Loucy (cell line): Measurements from ENCODE around the gene PPIG.

Source experiments
- H2AFZ ChIP-seq: fragments of 200-600 bp; sonication (generic); 2 replicates; pipeline ENCODE4 v1.6.0; 2016; ENCODE audit warnings: antibody characterized with exemption, mild to moderate bottlenecking, low read length, moderate library complexity
- H3F3A ChIP-seq: fragments of 200-600 bp; 2 replicates; pipeline ENCODE4 v1.6.0; 2016; ENCODE audit warnings: antibody characterized with exemption, low read depth, mild to moderate bottlenecking
- H3K27me3 ChIP-seq: fragments of 200-600 bp; sonication (generic); 2 replicates; pipeline ENCODE4 v1.6.1; 2014; ENCODE audit warnings: low read length, mild to moderate bottlenecking; ENCODE audit not compliant: insufficient read depth, poor library complexity, severe bottlenecking
- H3K36me3 ChIP-seq: fragments of 200-600 bp; sonication (generic); 2 replicates; pipeline ENCODE4 v1.6.1; 2016; ENCODE audit warnings: low read length; ENCODE audit not compliant: insufficient read depth
- H3K4me1 ChIP-seq: fragments of 200-600 bp; sonication (generic); 2 replicates; pipeline ENCODE4 v1.5.1; 2014; ENCODE audit warnings: low read length, mild to moderate bottlenecking; ENCODE audit not compliant: insufficient read depth, poor library complexity, severe bottlenecking
- H3K4me2 ChIP-seq: fragments of 200-600 bp; sonication (generic); 2 replicates; pipeline ENCODE4 v1.6.0; 2014; ENCODE audit warnings: antibody characterized with exemption, low read length, low read depth, mild to moderate bottlenecking; ENCODE audit not compliant: poor library complexity, severe bottlenecking
- H3K4me3 ChIP-seq: fragments of 200-600 bp; sonication (generic); 2 replicates; pipeline ENCODE4 v1.5.1; 2014; ENCODE audit warnings: low read length, mild to moderate bottlenecking, mixed read lengths; ENCODE audit not compliant: poor library complexity, severe bottlenecking
- H3K79me2 ChIP-seq: fragments of 200-600 bp; sonication (generic); 2 replicates; pipeline ENCODE4 v1.6.1; 2014; ENCODE audit warnings: low read length; ENCODE audit not compliant: insufficient read depth
- H3K9ac ChIP-seq: fragments of 200-600 bp; sonication (generic); 2 replicates; pipeline ENCODE4 v1.6.0; 2014; ENCODE audit warnings: mild to moderate bottlenecking, low read depth, low read length, moderate library complexity; ENCODE audit not compliant: poor library complexity, severe bottlenecking
- H3K9me2 ChIP-seq: fragments of 200-600 bp; sonication (generic); replicated peaks from 2 replicates; pipeline ENCODE4 v1.6.1; 2016; ENCODE audit warnings: low read depth, low read length, mixed read lengths
- H3K9me3 ChIP-seq: fragments of 200-600 bp; sonication (generic); 2 replicates; pipeline ENCODE4 v1.6.1; 2014; ENCODE audit warnings: mild to moderate bottlenecking, antibody characterized with exemption, low read length, low read depth; ENCODE audit not compliant: insufficient read depth
- H4K20me1 ChIP-seq: fragments of 200-600 bp; sonication (generic); 2 replicates; pipeline ENCODE4 v1.6.0; 2014; ENCODE audit warnings: antibody characterized with exemption, low read length, mild to moderate bottlenecking; ENCODE audit not compliant: insufficient read depth, poor library complexity, severe bottlenecking
- EZH2phosphoT487 ChIP-seq: fragments of 200-600 bp; IDR thresholded peaks from 2 replicates; pipeline ENCODE4 v1.6.1; 2018; ENCODE audit warnings: antibody characterized with exemption, mild to moderate bottlenecking, moderate library complexity, borderline replicate concordance
- TF ChIP-seq, protein P1 (sequence below): fragments of 200-600 bp; sonication (generic); conservative IDR thresholded peaks from 2 replicates; pipeline ENCODE4 v1.5.1; 2014; ENCODE audit warnings: mild to moderate bottlenecking, antibody characterized with exemption, low read length

Gene PPIG

DNA sequence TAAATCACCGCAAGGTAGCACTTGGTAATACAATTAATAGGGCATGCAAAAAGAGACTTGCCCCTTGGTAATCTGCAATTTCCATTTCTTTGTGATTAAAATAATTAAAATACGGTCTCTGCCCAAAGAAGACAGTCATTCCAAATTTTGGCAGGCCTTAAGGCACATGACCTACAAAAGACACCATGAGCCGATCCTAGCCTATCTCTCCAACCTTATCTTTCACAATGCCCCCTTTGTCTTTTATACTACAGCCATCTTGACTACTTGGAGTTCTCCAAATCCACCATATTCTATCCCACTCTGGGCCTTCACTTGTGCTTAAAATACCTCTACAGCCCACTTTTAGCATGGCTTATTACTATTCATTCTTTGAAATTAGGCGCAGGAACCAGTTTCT is 86.8 kb downstream of the PPIG start:
- Histone ChIP-seq H3K79me2 (no peaks in the 10 kb centered on the region), H3K4me3 (no peak overlapping the region), H4K20me1 (no peaks in the 10 kb centered on the region), H3K9ac (no peak overlapping the region), H3K9me2 (no peaks in the 10 kb centered on the region), H3F3A (no peaks in the 10 kb centered on the region), H3K36me3 (no peaks in the 10 kb centered on the region), H3K27me3 (no peaks in the 10 kb centered on the region), H3K4me2 (no peak overlapping the region), H3K4me1 (peaks cover 2% of the 10 kb centered on the region), H2AFZ (no peak overlapping the region), H3K9me3 (no peaks in the 10 kb centered on the region)
- no peak for TF ChIP-seq EZH2phosphoT487
- TF ChIP-seq, protein P1, sequence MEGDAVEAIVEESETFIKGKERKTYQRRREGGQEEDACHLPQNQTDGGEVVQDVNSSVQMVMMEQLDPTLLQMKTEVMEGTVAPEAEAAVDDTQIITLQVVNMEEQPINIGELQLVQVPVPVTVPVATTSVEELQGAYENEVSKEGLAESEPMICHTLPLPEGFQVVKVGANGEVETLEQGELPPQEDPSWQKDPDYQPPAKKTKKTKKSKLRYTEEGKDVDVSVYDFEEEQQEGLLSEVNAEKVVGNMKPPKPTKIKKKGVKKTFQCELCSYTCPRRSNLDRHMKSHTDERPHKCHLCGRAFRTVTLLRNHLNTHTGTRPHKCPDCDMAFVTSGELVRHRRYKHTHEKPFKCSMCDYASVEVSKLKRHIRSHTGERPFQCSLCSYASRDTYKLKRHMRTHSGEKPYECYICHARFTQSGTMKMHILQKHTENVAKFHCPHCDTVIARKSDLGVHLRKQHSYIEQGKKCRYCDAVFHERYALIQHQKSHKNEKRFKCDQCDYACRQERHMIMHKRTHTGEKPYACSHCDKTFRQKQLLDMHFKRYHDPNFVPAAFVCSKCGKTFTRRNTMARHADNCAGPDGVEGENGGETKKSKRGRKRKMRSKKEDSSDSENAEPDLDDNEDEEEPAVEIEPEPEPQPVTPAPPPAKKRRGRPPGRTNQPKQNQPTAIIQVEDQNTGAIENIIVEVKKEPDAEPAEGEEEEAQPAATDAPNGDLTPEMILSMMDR = no peak

- Histone ChIP-seq H3K4me1 (no peaks in the 10 kb centered on the region), H2AFZ (no peak overlapping the region), H3K4me3 (no peak overlapping the region), H4K20me1 (no peaks in the 10 kb centered on the region), H3F3A (no peaks in the 10 kb centered on the region), H3K9me3 (no peaks in the 10 kb centered on the region), H3K9me2 (no peaks in the 10 kb centered on the region), H3K36me3 (no peaks in the 10 kb centered on the region), H3K9ac (no peak overlapping the region), H3K4me2 (no peak overlapping the region), H3K79me2 (no peaks in the 10 kb centered on the region), H3K27me3 (no peaks in the 10 kb centered on the region)
- TF ChIP-seq, protein P1 = no peak
- TF ChIP-seq EZH2phosphoT487 = no peak
Observed at GRCh38 chr2:169672406-169672805, 88.3 kb downstream of the PPIG start.

GRCh38 chr2:169673106-169673505 is 89.0 kb downstream of the PPIG start:
- no peaks in the 10 kb centered on the region for H3K4me1 ChIP-seq
- H3K4me2 ChIP-seq = no peak overlapping the region
- H3K4me3 ChIP-seq = no peak overlapping the region
- H3K9ac ChIP-seq = no peak overlapping the region
- no peaks in the 10 kb centered on the region for H3K36me3 ChIP-seq
- H3F3A ChIP-seq = no peaks in the 10 kb centered on the region
- H4K20me1 ChIP-seq = no peaks in the 10 kb centered on the region
- H3K79me2 ChIP-seq = no peaks in the 10 kb centered on the region
- no peaks in the 10 kb centered on the region for H3K9me3 ChIP-seq
- no peaks in the 10 kb centered on the region for H3K9me2 ChIP-seq
- H2AFZ ChIP-seq = no peak overlapping the region
- H3K27me3 ChIP-seq = no peaks in the 10 kb centered on the region
- no peak for TF ChIP-seq EZH2phosphoT487
- TF ChIP-seq, protein P1 = no peak
